Measurements from ENCODE around the gene ZNF77.

ZNF77 gene

GRCh38 chr19:2983351-2984214, 38.8 kb upstream of the ZNF77 start (continued):
- TF ChIP-seq ZBTB44 (tag by site-specific recombination; IDR thresholded peaks at IDR 0.05) (peak; percentile 94), ZNF121 (tag by site-specific recombination; IDR thresholded peaks at IDR 0.05) (0 out of 2 replicates have a peak, but pooled peaks have one; percentile 37), ATF2 (tag by site-specific recombination; IDR thresholded peaks at IDR 0.05; ENCODE audit: low read depth) (no peak), ZBTB21 (tag by site-specific recombination; IDR thresholded peaks at IDR 0.05) (no peak), ZNF707 (tag by site-specific recombination; IDR thresholded peaks at IDR 0.05) (no peak), ZNF621 (tag by site-specific recombination; IDR thresholded peaks at IDR 0.05) (no peak), ZNF211 (tag by site-specific recombination; IDR thresholded peaks at IDR 0.05; ENCODE audit: low read depth) (no peak), ZNF133 (tag by site-specific recombination; IDR thresholded peaks at IDR 0.05) (no peak; the same call in 1 of the 2 replicates), KLF9 (tag by site-specific recombination; IDR thresholded peaks at IDR 0.05; ENCODE audit: low read depth) (no peak), OSR2 (tag by site-specific recombination; IDR thresholded peaks at IDR 0.05) (peak; percentile 99), ZBTB26 (tag by site-specific recombination; optimal IDR thresholded peaks at IDR 0.05) (peak; percentile 32), ZIC2 (tag by site-specific recombination; IDR thresholded peaks at IDR 0.05) (peak; percentile 100)

GRCh38 chr19:2982983-2983350, 38.2 kb upstream of the ZNF77 start:
- Histone ChIP-seq H3K36me3 (ENCODE audit: control insufficient read depth in 2 of 2, insufficient read depth in 1 of 2, low read length in 2 of 2) (no peaks in the 10 kb centered on the region), H3K4me1 (ENCODE audit: control insufficient read depth, insufficient read depth, low read length) (peaks cover 9% of the 10 kb centered on the region), H3K4me3 (ENCODE audit: low read depth, low read length) (no peak overlapping the region), H3K27ac (ENCODE audit: extremely low read depth, low read depth, low read length) (peak overlapping the region; percentile 81), H3K9me3 (ENCODE audit: control insufficient read depth, insufficient read depth, low read depth, low read length) (no peaks in the 10 kb centered on the region)
- CTCF ChIA-PET: interaction anchor here (0.6 to 0.7 kb wide), 2 partner anchors 16 to 21 kb away, joined by 3 read pairs; no protein-coding TSS in a partner anchor
- POLR2A ChIA-PET: no interaction called here
- 0 out of 2 replicates have a peak, but pooled peaks have one; percentile 36 for TF ChIP-seq ZNF398 (tag by site-specific recombination; IDR thresholded peaks at IDR 0.05)
- TF ChIP-seq ELK4 (IDR thresholded peaks at IDR 0.05; ENCODE audit: borderline replicate concordance, low read depth, low read length): no peak
- TF ChIP-seq PRDM10 (tag by site-specific recombination; IDR thresholded peaks at IDR 0.05): 0 out of 2 replicates have a peak, but pooled peaks have one; percentile 63
- peak; percentile 82; the same call in 1 of the 2 replicates for TF ChIP-seq IKZF3 (tag by site-specific recombination; IDR thresholded peaks at IDR 0.05)
- TF ChIP-seq ZBTB10 (tag by site-specific recombination; IDR thresholded peaks at IDR 0.05): no peak
- TF ChIP-seq FEZF1 (tag by site-specific recombination; IDR thresholded peaks at IDR 0.05): peak; percentile 43; the same call in 1 of the 2 replicates
- 0 out of 2 replicates have a peak, but pooled peaks have one; percentile 30 for TF ChIP-seq ZBTB44 (tag by site-specific recombination; IDR thresholded peaks at IDR 0.05)

Data from HEK293 (cell line).